GM13977 (cell line): ENCODE data around the gene ZNRF1.

Source experiments
- DNase-seq: peaks from one replicate; pipeline ENCODE4 v3.0.0; 2012; ENCODE audit warnings: low spot score
- CTCF ChIP-seq: IDR thresholded peaks from 2 replicates; pipeline ENCODE4 v1.5.1; 2012; ENCODE audit warnings: mild to moderate bottlenecking, control low read depth; ENCODE audit not compliant: insufficient read depth; ENCODE audit errors: extremely low read depth, missing control alignments
- in situ Hi-C: fragments of 300-500 bp; cut with MboI; formaldehyde crosslinking; loops from one replicate; pipeline ENCODE4 v1.12.0; 2022; ENCODE audit warnings: low sequenced_read_pairs, low pct_unique_long_range_greater_than_20kb, mixed read lengths, inconsistent platforms; ENCODE audit not compliant: unreplicated experiment

ZNRF1 gene

DNA sequence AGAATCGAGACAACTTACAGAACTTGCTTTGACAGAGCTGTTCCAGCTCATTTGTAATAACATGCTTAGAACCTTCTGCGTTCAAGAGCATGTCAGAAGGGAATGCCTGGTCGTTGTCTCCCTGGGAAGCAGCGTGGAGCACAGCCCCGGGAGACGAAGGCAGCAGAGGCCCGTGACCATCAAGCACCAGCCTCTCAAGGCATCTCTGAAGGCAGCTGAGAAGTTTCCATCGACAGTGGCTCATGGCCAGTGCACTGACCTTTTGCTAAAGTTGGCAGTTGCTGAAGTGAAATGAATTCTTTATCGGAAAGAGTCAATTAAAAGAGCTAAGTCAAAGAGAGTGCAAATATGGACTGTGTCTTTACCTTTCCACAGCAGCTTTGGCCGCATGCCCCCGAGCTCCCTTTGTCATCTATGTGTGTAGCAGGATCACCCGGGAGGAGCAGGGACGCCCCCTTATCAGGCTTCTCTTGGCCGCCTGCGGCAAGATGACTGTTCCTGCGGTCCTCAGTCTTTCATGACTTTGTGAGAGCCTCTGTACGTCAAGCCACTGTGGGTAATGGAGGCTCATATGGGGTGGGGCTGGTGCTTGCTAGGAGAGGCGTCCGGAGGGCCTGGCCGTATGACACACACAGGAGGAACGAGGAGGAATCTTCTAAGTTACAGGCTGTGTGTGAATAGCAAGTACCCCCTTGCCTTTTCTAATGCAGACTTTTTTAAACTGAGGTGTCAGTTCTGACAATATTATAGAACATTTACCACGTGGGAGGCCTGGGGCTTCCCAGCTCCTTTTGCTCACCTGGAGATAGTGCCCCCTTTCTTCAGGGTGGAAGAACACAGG lies 63.5 kb downstream of the ZNRF1 start:
- in situ Hi-C loops, result no loop called here

GRCh38 chr16:75062976-75063346 lies 64.1 kb downstream of the ZNRF1 start:
- DNase-seq, result no peak
- TF ChIP-seq CTCF, result no peak
- in situ Hi-C loops, result no loop called here

More for the DNA sequence above, 63.5 kb downstream of the ZNRF1 start:
- TF ChIP-seq CTCF, result no peak
- no peak for DNase-seq

DNA sequence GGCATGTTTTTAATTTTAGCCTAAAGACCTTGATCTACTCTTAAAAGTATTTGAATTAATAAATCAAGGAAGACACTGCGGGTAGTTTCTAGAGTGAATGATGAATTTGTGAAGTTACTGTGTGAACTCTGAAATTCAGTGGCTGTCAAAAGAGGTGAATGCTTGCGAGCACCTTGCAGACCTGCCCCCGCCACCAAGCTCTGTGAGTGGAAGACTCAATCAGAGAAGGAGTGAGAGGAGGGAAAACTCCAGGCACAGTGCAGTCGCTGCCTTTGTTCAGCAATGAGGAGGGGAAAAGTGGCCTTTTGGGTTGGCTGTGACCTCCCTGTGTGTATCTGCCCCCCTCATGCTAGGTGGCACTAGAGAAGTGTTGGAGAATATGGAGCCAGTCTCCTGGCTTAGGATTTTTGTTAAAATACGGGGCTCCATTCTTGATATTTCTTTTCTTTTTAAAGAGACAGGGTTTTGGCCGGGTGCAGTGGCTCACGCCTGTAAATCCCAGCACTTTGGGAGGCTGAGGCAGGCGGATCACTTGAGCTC lies 64.8 kb downstream of the ZNRF1 start:
- TF ChIP-seq CTCF, result no peak
- no peak for DNase-seq
- in situ Hi-C loops, result no loop called here

GRCh38 chr16:75064403-75065148 lies 65.8 kb downstream of the ZNRF1 start:
- DNase-seq, result no peak
- in situ Hi-C loops, result no loop called here
- TF ChIP-seq CTCF, result no peak

GRCh38 chr16:75065149-75065505 lies 66.3 kb downstream of the ZNRF1 start:
- no peak for DNase-seq
- no peak for TF ChIP-seq CTCF
- in situ Hi-C loops, result no loop called here

DNA sequence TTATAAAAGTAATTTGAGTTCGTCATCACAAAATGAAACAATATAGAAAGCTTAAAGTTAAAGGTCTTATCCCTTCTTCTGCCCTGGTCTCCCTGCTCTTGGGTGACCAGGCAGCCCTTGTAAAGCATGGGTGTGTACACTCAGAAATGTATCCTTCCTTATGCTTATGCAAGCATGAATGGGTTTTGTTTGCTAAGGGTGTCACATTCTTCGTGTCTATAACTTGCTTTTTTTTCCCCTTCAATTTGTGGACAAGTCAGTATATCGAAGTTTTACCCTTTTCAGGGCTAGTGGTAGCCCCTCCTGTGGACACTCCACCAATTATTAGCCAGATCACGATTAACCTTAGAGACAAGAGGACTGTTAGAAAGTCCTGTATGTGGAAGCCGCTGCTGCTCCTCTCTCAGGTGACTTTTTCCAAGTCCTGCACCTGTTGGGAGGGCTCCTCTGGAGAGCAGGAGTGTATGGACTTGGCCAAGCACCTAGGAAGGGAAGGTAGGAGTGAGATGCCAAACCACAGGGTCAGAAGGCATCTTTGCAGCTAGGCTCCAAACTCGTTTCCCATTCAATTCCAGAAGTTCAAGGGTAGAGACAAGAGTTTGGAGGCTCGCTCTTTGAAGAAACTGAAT lies 66.8 kb downstream of the ZNRF1 start:
- no peak for DNase-seq
- in situ Hi-C loops, result no loop called here
- TF ChIP-seq CTCF, result no peak
